K562 (cell line): ENCODE data around the gene LRRC41. TPM values are rescaled to one million over a fixed set of nuclear protein-coding genes. Genes with fewer than 3 reads are reported as not detected.

Experiments
- ATAC-seq: fragments of 200-7000 bp; cut with Tn5 transposase; 3 replicates; pipeline ENCODE4 v1.9.1; 2020; ENCODE audit warnings: moderate library complexity
- BruUV-seq: library from RNA; stranded (reverse); fragments of 400-500 nt; replicated peaks from 2 replicates; lab custom pipeline; 2021; lab: Mats Ljungman, UMichigan
- CTCF ChIA-PET: fragments of 300-600 bp; formaldehyde crosslinking; extraction: SDS; loops from one replicate; lab custom pipeline; 2021; ENCODE audit warnings: low intra/inter-chr PET ratio; lab: Yijun Ruan, JAX
- POLR2A ChIA-PET: fragments of 300-600, 350-650 bp; sonication (Branson Sonifier 250); formaldehyde crosslinking; extraction: SDS; loops from one replicate; lab custom pipeline; 2021; ENCODE audit warnings: antibody characterized with exemption, inconsistent platforms; lab: Yijun Ruan, JAX
- DNase-seq, 4 experiments: peaks; one replicate each; pipeline versions ENCODE4 v3.0.0 to v3.0.0-alpha.2; 2011 to 2018; ENCODE audit warnings: low spot score in 3 of 4, mixed read lengths in 3 of 4; ENCODE audit errors: extremely low read depth in 1 of 4
- FAIRE-seq: peaks from 2 replicates; lab custom pipeline; 2011; peaks lifted over from hg19 to GRCh38; lab: Jason Lieb, UNC
- H2AFZ ChIP-seq: 2 replicates; pipeline ENCODE4 v1.6.0; 2011; ENCODE audit warnings: low read depth, low read length, control low read depth, inconsistent platforms
- H3K27ac ChIP-seq: fragments of 200-600 bp; 3 replicates; pipeline ENCODE4 v1.8.0; 2011; ENCODE audit warnings: low read depth, mild to moderate bottlenecking, control low read depth, inconsistent platforms, low read length, moderate library complexity, mixed read lengths; ENCODE audit errors: extremely low read depth
- H3K27me3 ChIP-seq, 2 experiments: fragments of 300-600 bp in 1 of 2; 2 replicates in 1 of 2; 3 replicates in 1 of 2; pipeline versions ENCODE4 v1.6.0 to v1.8.0; 2011; ENCODE audit warnings: inconsistent platforms in 2 of 2, low read length in 2 of 2, mild to moderate bottlenecking in 1 of 2, mixed read lengths in 1 of 2, moderate library complexity in 1 of 2; ENCODE audit not compliant: control insufficient read depth in 2 of 2, insufficient read depth in 2 of 2
- H3K36me3 ChIP-seq: fragments of 300-600 bp; 3 replicates; pipeline ENCODE4 v1.8.0; 2011; ENCODE audit warnings: mild to moderate bottlenecking, low read length, inconsistent platforms; ENCODE audit not compliant: control insufficient read depth, insufficient read depth
- H3K4me1 ChIP-seq, 2 experiments: fragments of 200-600 bp in 1 of 2; replicated peaks in 1 of 2; 2 replicates in 1 of 2; 3 replicates in 1 of 2; pipeline versions ENCODE4 v1.5.1 to v1.8.0; 2011; ENCODE audit warnings: inconsistent platforms in 2 of 2, low read length in 2 of 2, mild to moderate bottlenecking in 1 of 2, mixed read lengths in 1 of 2, moderate library complexity in 1 of 2; ENCODE audit not compliant: control insufficient read depth in 2 of 2, insufficient read depth in 2 of 2
- H3K4me2 ChIP-seq: 2 replicates; pipeline ENCODE4 v1.6.1; 2011; ENCODE audit warnings: low read length, control low read depth, inconsistent platforms, mixed read lengths; ENCODE audit not compliant: insufficient read depth
- H3K4me3 ChIP-seq: fragments of 200-600 bp; sonication (generic), shearing (Covaris generic); 2 replicates; pipeline ENCODE4 v1.5.1; 2016; ENCODE audit warnings: control low read depth, inconsistent platforms
- H3K79me2 ChIP-seq: fragments of 200-600 bp; 3 replicates; pipeline ENCODE4 v1.8.0; 2011; ENCODE audit warnings: low read length, inconsistent platforms; ENCODE audit not compliant: control insufficient read depth, insufficient read depth
- H3K9ac ChIP-seq, 2 experiments: 2 replicates each; pipeline versions ENCODE4 v1.6.0 to v1.6.1; 2011; ENCODE audit warnings: low read depth in 2 of 2, low read length in 2 of 2, control low read depth in 1 of 2, inconsistent platforms in 1 of 2, mild to moderate bottlenecking in 1 of 2, mixed read lengths in 1 of 2; ENCODE audit not compliant: insufficient read depth in 1 of 2
- H3K9me1 ChIP-seq: one replicate; pipeline ENCODE4 v1.6.0; 2011; ENCODE audit warnings: inconsistent platforms, mild to moderate bottlenecking, low read length, moderate library complexity; ENCODE audit not compliant: control insufficient read depth, insufficient read depth
- H3K9me3 ChIP-seq: replicated peaks from 2 replicates; pipeline ENCODE4 v1.5.1; 2011; ENCODE audit warnings: low read depth, low read length, inconsistent platforms; ENCODE audit not compliant: control insufficient read depth, insufficient read depth
- H4K20me1 ChIP-seq: replicated peaks from 2 replicates; pipeline ENCODE4 v1.6.1; 2011; ENCODE audit warnings: low read length, inconsistent platforms, mixed read lengths; ENCODE audit not compliant: control insufficient read depth, insufficient read depth
- CEBPG ChIP-seq, 3 experiments: fragments of 200-800 bp in 1 of 3; sonication (Bioruptor generic) in 1 of 3; sonication (generic) in 1 of 3; formaldehyde crosslinking in 1 of 3; IDR thresholded peaks in 2 of 3; conservative IDR thresholded peaks in 1 of 3; 2 replicates each; pipeline versions ENCODE4 v1.6.1 to v1.8.0; 2016 to 2022; ENCODE audit warnings: missing compliant biosample characterization in 2 of 3, missing genetic modification characterization in 2 of 3, mild to moderate bottlenecking in 1 of 3, missing genetic modification reagents in 1 of 3
- CTBP1 ChIP-seq: fragments of 450-650 bp; IDR thresholded peaks from 2 replicates; pipeline ENCODE4 v1.6.1; 2016; ENCODE audit warnings: borderline replicate concordance
- HNRNPUL1 ChIP-seq: fragments of 200-400 bp; formaldehyde crosslinking; IDR thresholded peaks from 2 replicates; pipeline ENCODE4 v1.6.1; 2017; ENCODE audit warnings: low read length
- JUND ChIP-seq, 2 experiments: IDR thresholded peaks; 2 replicates in 1 of 2; 3 replicates in 1 of 2; pipeline ENCODE4 v1.6.1; 2011; ENCODE audit warnings: borderline replicate concordance in 2 of 2, low read depth in 2 of 2, low read length in 2 of 2, improper control_type of control experiment in 1 of 2, missing biosample characterization in 1 of 2, missing genetic modification characterization in 1 of 2, missing genetic modification reagents in 1 of 2
- POLR2B ChIP-seq: fragments of 450-650 bp; IDR thresholded peaks from 2 replicates; pipeline ENCODE4 v1.6.1; 2018; ENCODE audit warnings: low read depth; ENCODE audit not compliant: partially characterized antibody
- STAT5B ChIP-seq: fragments of 250-450 bp; sonication (Bioruptor Pico); IDR thresholded peaks from 2 replicates; pipeline ENCODE4 v1.8.0; 2021; ENCODE audit warnings: mild to moderate bottlenecking, inconsistent platforms
- ZNF165 ChIP-seq: fragments of 250-450 bp; sonication (Bioruptor Pico); IDR thresholded peaks from 2 replicates; pipeline ENCODE4 v1.4.0; 2020; ENCODE audit warnings: borderline replicate concordance
- ZNF696 ChIP-seq: fragments of 250-450 bp; sonication (Bioruptor Pico); conservative IDR thresholded peaks from 2 replicates; pipeline ENCODE4 v1.4.0; 2020; ENCODE audit warnings: mild to moderate bottlenecking, moderate library complexity
- WGBS: fragments of 100-300 bp; shearing (Covaris generic); methylation state at CpG from one replicate; pipeline ENCODE4 v1.1.6; 2016; ENCODE audit warnings: low coverage, mixed read lengths; ENCODE audit not compliant: insufficient coverage; ENCODE audit errors: missing lambda C conversion rate; 5-methylcytosine and 5-hydroxymethylcytosine counted together
- in situ Hi-C: fragments of 300-500 bp; cut with MboI; formaldehyde crosslinking; loops from 4 replicates; pipeline ENCODE4 v1.15.0; 2018; ENCODE audit warnings: inconsistent platforms, mixed read lengths
- intact Hi-C: fragments of 100-400 bp; cut with micrococcal nuclease; formaldehyde crosslinking; loops from 2 replicates; pipeline ENCODE4 v1.14.2; 2022
- polyA plus RNA-seq, 8 experiments: library from polyadenylated mRNA; depleted of rRNA in 4 of 8; stranded (reverse) in 5 of 8; unstranded in 3 of 8; fragments of >200 nt; fragmentation: Nextera tagmentation in 2 of 8; fragmentation: Illumina TruSeq in 1 of 8; extraction: Ambion mirVana in 2 of 8; extraction: Trizol in 1 of 8; gene quantifications; 2 replicates each; pipeline versions ENCODE4 v1.2.1 to v1.2.3, GENCODE V29; 2011 to 2014; ENCODE audit warnings: inconsistent platforms in 1 of 8, missing spikeins in 1 of 8
- total RNA-seq, 7 experiments: library from RNA; depleted of rRNA in 6 of 7; stranded (reverse); fragments of >200 nt in 6 of 7; fragmentation: Illumina TruSeq in 2 of 7; extraction: Trizol in 2 of 7; gene quantifications; 2 replicates each; pipeline versions ENCODE4 v1.2.1 to v1.2.3, GENCODE V29; 2011 to 2021; ENCODE audit warnings: low replicate concordance in 1 of 7
- TF ChIP-seq, protein P1 (sequence below): fragments of 250-450 bp; sonication (Bioruptor Pico); IDR thresholded peaks from 2 replicates; pipeline ENCODE4 v1.4.0; 2020; ENCODE audit warnings: borderline replicate concordance
- TF ChIP-seq, protein P2 (sequence below): sonication (generic); formaldehyde crosslinking; IDR thresholded peaks from 2 replicates; pipeline ENCODE4 v1.8.0; 2022; ENCODE audit warnings: mild to moderate bottlenecking, missing genetic modification reagents
- TF ChIP-seq, protein P3 (sequence below), 2 experiments: fragments of 150-350 bp in 1 of 2; IDR thresholded peaks; 2 replicates each; pipeline ENCODE4 v1.6.1; 2012 to 2016; ENCODE audit warnings: low read depth in 2 of 2, low read length in 2 of 2, mild to moderate bottlenecking in 1 of 2, moderate library complexity in 1 of 2

The LRRC41 gene
- total and polyA plus RNA-seq, 9 of the 15 experiments (the other 6 are each of a cell fraction or from before 2014, with no cell fraction given) = 10.5 to 64.7 (median 44.2) TPM

DNA sequence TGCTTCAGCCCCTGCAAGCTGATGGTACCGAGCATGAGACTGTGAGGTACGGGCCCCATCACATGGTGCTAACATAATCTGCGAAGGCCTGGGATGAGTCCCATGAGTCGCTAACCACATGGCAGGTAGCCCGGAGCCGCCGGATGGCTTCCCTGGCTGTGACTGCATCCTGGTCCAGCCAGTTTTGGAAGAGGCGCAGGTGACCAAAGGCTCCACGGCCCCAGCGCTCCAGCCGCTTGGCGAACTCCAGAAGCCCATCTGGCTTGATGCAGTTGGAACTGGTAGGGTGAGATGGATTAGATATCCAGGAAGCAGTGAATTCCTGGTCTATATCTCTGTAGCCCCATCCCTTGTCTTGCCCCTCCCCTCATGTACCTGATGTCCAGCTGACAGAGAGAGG lies 24.6 kb downstream of the LRRC41 start (continued):
- TF ChIP-seq, protein P1, sequence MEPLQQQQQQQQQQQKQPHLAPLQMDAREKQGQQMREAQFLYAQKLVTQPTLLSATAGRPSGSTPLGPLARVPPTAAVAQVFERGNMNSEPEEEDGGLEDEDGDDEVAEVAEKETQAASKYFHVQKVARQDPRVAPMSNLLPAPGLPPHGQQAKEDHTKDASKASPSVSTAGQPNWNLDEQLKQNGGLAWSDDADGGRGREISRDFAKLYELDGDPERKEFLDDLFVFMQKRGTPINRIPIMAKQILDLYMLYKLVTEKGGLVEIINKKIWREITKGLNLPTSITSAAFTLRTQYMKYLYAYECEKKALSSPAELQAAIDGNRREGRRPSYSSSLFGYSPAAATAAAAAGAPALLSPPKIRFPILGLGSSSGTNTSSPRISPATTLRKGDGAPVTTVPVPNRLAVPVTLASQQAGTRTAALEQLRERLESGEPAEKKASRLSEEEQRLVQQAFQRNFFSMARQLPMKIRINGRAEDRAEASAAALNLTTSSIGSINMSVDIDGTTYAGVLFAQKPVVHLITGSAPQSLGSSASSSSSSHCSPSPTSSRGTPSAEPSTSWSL (CRISPR knock-in tag) = no peak
- TF ChIP-seq STAT5B (CRISPR knock-in tag) = no peak

DNA sequence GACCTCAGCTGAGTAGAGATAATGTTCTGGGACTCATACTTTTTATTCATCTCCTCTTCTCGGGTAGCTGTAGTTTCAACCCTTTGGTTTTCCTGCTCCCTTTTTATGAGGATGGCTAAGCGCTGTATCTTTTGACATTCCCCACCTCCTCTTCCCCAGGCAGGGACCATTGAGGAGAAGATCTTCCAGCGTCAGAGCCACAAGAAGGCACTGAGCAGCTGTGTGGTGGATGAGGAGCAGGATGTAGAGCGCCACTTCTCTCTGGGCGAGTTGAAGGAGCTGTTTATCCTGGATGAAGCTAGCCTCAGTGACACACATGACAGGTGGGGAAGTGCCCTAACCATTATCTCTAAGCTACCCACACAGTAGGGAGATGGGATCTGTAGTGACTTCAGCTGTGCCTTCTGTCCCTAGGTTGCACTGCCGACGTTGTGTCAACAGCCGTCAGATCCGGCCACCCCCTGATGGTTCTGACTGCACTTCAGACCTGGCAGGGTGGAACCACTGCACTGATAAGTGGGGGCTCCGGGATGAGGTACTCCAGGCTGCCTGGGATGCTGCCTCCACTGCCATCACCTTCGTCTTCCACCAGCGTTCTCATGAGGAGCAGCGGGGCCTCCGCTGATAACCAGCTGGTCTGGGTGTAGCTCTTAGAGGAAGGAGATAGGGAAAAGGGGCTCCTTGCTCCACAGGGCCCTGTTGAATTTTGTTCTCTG lies 25.6 kb downstream of the LRRC41 start:
- peaks cover 97% of the 10 kb centered on the region for H3K36me3 ChIP-seq
- no peaks in the 10 kb centered on the region for H4K20me1 ChIP-seq
- intact Hi-C loops (no loop called here), in situ Hi-C loops (no loop called here)
- H3K27me3 ChIP-seq = no peaks in the 10 kb centered on the region
- peak overlapping the region in 1 of 2 experiments; percentile 53; a peak in 2 of 4 replicates for H3K9ac ChIP-seq
- H3K4me1 ChIP-seq = peaks cover 8 to 13% of the 10 kb centered on the region in 2 experiments; a peak in 4 of 5 replicates
- ATAC-seq (peak; percentile 10), FAIRE-seq (no peak), DNase-seq (peak in 2 of 4 experiments; percentile 39 to 40)
- peaks cover 16% of the 10 kb centered on the region for H3K9me1 ChIP-seq
- no peak overlapping the region for H3K4me3 ChIP-seq
- no peaks in the 10 kb centered on the region for H3K9me3 ChIP-seq
- WGBS = 62% methylated on average over 14 of the region's 14 CpGs
- no peak overlapping the region for H2AFZ ChIP-seq
- H3K27ac ChIP-seq = no peak overlapping the region
- no peaks in the 10 kb centered on the region for H3K79me2 ChIP-seq
- BruUV-seq = TSS peak; percentile 15
- H3K4me2 ChIP-seq = no peak overlapping the region; the same call in 1 of the 2 replicates
- POLR2A ChIA-PET = interaction anchor here (0.8 to 22.6 kb wide), 11 partner anchors 8 to 326 kb away, joined by 3 to 410 read pairs (median 4); partner anchors contain the start of gene MKNK1
- CTCF ChIA-PET = no interaction called here
- no peak for TF ChIP-seq JUND (IDR thresholded peaks at IDR 0.05; ENCODE audit: borderline replicate concordance, low read depth, low read length)
- TF ChIP-seq JUND (tag; IDR thresholded peaks at IDR 0.05; ENCODE audit: borderline replicate concordance, low read depth, low read length) = no peak
- no peak for TF ChIP-seq CEBPG (CRISPR knock-in tag; IDR thresholded peaks at IDR 0.05)
- no peak for TF ChIP-seq CEBPG (tag; conservative IDR thresholded peaks at IDR 0.05 in 1 of 2, IDR thresholded peaks at IDR 0.05 in 1 of 2)
- TF ChIP-seq CTBP1 = peak; percentile 31; the same call in 1 of the 2 replicates
- TF ChIP-seq, protein P2, sequence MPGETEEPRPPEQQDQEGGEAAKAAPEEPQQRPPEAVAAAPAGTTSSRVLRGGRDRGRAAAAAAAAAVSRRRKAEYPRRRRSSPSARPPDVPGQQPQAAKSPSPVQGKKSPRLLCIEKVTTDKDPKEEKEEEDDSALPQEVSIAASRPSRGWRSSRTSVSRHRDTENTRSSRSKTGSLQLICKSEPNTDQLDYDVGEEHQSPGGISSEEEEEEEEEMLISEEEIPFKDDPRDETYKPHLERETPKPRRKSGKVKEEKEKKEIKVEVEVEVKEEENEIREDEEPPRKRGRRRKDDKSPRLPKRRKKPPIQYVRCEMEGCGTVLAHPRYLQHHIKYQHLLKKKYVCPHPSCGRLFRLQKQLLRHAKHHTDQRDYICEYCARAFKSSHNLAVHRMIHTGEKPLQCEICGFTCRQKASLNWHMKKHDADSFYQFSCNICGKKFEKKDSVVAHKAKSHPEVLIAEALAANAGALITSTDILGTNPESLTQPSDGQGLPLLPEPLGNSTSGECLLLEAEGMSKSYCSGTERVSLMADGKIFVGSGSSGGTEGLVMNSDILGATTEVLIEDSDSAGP (CRISPR knock-in tag) = no peak
- no peak for TF ChIP-seq ZNF696 (CRISPR knock-in tag)
- TF ChIP-seq, protein P3, sequence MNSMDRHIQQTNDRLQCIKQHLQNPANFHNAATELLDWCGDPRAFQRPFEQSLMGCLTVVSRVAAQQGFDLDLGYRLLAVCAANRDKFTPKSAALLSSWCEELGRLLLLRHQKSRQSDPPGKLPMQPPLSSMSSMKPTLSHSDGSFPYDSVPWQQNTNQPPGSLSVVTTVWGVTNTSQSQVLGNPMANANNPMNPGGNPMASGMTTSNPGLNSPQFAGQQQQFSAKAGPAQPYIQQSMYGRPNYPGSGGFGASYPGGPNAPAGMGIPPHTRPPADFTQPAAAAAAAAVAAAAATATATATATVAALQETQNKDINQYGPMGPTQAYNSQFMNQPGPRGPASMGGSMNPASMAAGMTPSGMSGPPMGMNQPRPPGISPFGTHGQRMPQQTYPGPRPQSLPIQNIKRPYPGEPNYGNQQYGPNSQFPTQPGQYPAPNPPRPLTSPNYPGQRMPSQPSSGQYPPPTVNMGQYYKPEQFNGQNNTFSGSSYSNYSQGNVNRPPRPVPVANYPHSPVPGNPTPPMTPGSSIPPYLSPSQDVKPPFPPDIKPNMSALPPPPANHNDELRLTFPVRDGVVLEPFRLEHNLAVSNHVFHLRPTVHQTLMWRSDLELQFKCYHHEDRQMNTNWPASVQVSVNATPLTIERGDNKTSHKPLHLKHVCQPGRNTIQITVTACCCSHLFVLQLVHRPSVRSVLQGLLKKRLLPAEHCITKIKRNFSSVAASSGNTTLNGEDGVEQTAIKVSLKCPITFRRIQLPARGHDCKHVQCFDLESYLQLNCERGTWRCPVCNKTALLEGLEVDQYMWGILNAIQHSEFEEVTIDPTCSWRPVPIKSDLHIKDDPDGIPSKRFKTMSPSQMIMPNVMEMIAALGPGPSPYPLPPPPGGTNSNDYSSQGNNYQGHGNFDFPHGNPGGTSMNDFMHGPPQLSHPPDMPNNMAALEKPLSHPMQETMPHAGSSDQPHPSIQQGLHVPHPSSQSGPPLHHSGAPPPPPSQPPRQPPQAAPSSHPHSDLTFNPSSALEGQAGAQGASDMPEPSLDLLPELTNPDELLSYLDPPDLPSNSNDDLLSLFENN (IDR thresholded peaks at IDR 0.05; ENCODE audit: low read depth in 2 of 2, low read length in 2 of 2) = 0 out of 4 replicates have a peak, but pooled peaks of 1 of the 2 experiments have one; percentile 4
- peak; percentile 37 for TF ChIP-seq POLR2B
- no peak for TF ChIP-seq HNRNPUL1
- no peak for TF ChIP-seq ZNF165
